Mesendoderm (in vitro differentiated cells): ENCODE results near the gene CNPY3.

Experiments used
- DNase-seq: peaks from one replicate; pipeline ENCODE4 v3.0.0; 2013
- H2AK5ac ChIP-seq: 2 replicates; pipeline ENCODE4 v1.6.1; 2013; ENCODE audit warnings: low read length, inconsistent platforms
- H2BK120ac ChIP-seq: 2 replicates; pipeline ENCODE4 v1.6.1; 2013; ENCODE audit warnings: low read depth, mild to moderate bottlenecking, low read length, moderate library complexity, mixed read lengths
- H2BK15ac ChIP-seq: replicated peaks from 2 replicates; pipeline ENCODE4 v1.6.1; 2013; ENCODE audit warnings: low read depth, mild to moderate bottlenecking, moderate library complexity
- H2BK5ac ChIP-seq: 2 replicates; pipeline ENCODE4 v1.6.1; 2013; ENCODE audit warnings: low read length, inconsistent platforms
- H3K18ac ChIP-seq: 2 replicates; pipeline ENCODE4 v1.6.1; 2013; ENCODE audit warnings: mild to moderate bottlenecking, low read length, mixed read lengths
- H3K23ac ChIP-seq: one replicate; pipeline ENCODE4 v1.6.1; 2013; ENCODE audit warnings: low read length
- H3K27ac ChIP-seq: 2 replicates; pipeline ENCODE4 v1.5.1; 2013; ENCODE audit warnings: low read depth, mild to moderate bottlenecking, inconsistent platforms, low read length, moderate library complexity
- H3K27me3 ChIP-seq: 2 replicates; pipeline ENCODE4 v1.6.1; 2013; ENCODE audit warnings: low read length, control low read depth, mild to moderate bottlenecking, inconsistent platforms; ENCODE audit not compliant: insufficient read depth, poor library complexity
- H3K36me3 ChIP-seq: 2 replicates; pipeline ENCODE4 v1.6.1; 2013; ENCODE audit warnings: low read length, inconsistent platforms; ENCODE audit not compliant: control insufficient read depth, insufficient read depth
- H3K4ac ChIP-seq: one replicate; pipeline ENCODE4 v1.6.1; 2013; ENCODE audit warnings: low read depth, mild to moderate bottlenecking, low read length, moderate library complexity
- H3K4me1 ChIP-seq: 2 replicates; pipeline ENCODE4 v1.6.1; 2013; ENCODE audit warnings: low read depth, low read length, inconsistent platforms; ENCODE audit not compliant: control insufficient read depth
- H3K4me2 ChIP-seq: 2 replicates; pipeline ENCODE4 v1.6.1; 2013; ENCODE audit warnings: low read length
- H3K4me3 ChIP-seq: 2 replicates; pipeline ENCODE4 v1.5.1; 2013; ENCODE audit warnings: mild to moderate bottlenecking, low read length
- H3K56ac ChIP-seq: one replicate; pipeline ENCODE4 v1.6.1; 2013; ENCODE audit warnings: low read length
- H3K79me1 ChIP-seq: 2 replicates; pipeline ENCODE4 v1.6.1; 2013; ENCODE audit warnings: low read length, inconsistent platforms
- H3K79me2 ChIP-seq: 2 replicates; pipeline ENCODE4 v1.6.1; 2013; ENCODE audit warnings: mild to moderate bottlenecking, low read length; ENCODE audit not compliant: control insufficient read depth, insufficient read depth
- H3K9ac ChIP-seq: 2 replicates; pipeline ENCODE4 v1.6.1; 2013; ENCODE audit warnings: low read length, inconsistent platforms
- H4K5ac ChIP-seq: one replicate; pipeline ENCODE4 v1.6.1; 2013; ENCODE audit warnings: low read length
- H4K8ac ChIP-seq: one replicate; pipeline ENCODE4 v1.6.1; 2013; ENCODE audit warnings: low read depth, mild to moderate bottlenecking, control low read depth, low read length, moderate library complexity
- WGBS: extraction: QIAGEN DNeasy Blood & Tissue Kit; methylation state at CpG from one replicate; pipeline ENCODE4 v1.1.7; 2013; ENCODE audit warnings: low lambda C conversion rate, missing lambda C conversion rate; ENCODE audit not compliant: insufficient coverage; ENCODE audit errors: extremely low coverage; 5-methylcytosine and 5-hydroxymethylcytosine counted together

CNPY3 gene

GRCh38 chr6:42962096-42962495 is 32.8 kb downstream of the CNPY3 start:
- Histone ChIP-seq H3K18ac (no peak overlapping the region), H3K4me2 (no peak overlapping the region), H3K27me3 (no peaks in the 10 kb centered on the region), H2AK5ac (no peak overlapping the region), H2BK15ac (no peak overlapping the region), H3K9ac (no peak overlapping the region), H3K79me1 (no peaks in the 10 kb centered on the region), H2BK5ac (no peak overlapping the region), H3K27ac (no peak overlapping the region), H3K79me2 (no peaks in the 10 kb centered on the region), H4K8ac (no peak overlapping the region), H3K4me3 (no peak overlapping the region), H3K4me1 (no peaks in the 10 kb centered on the region), H2BK120ac (no peak overlapping the region), H3K23ac (no peak overlapping the region), H3K56ac (no peak overlapping the region), H3K36me3 (no peaks in the 10 kb centered on the region), H3K4ac (no peak overlapping the region), H4K5ac (no peak overlapping the region)
- no CpG with 5 or more reads among the region's 12 CpGs for WGBS
- no peak for DNase-seq

GRCh38 chr6:42962502-42963178 is 33.4 kb downstream of the CNPY3 start:
- no peak overlapping the region for H4K5ac ChIP-seq
- no peak overlapping the region for H4K8ac ChIP-seq
- DNase-seq, result no peak
- H2AK5ac ChIP-seq, result no peak overlapping the region
- no peak overlapping the region for H3K9ac ChIP-seq
- H3K4ac ChIP-seq, result no peak overlapping the region
- H2BK15ac ChIP-seq, result no peak overlapping the region
- H3K36me3 ChIP-seq, result no peaks in the 10 kb centered on the region
- no peak overlapping the region for H3K4me3 ChIP-seq
- no peak overlapping the region for H3K27ac ChIP-seq
- no peak overlapping the region for H3K56ac ChIP-seq
- H3K79me1 ChIP-seq, result no peaks in the 10 kb centered on the region
- no peaks in the 10 kb centered on the region for H3K79me2 ChIP-seq
- H2BK5ac ChIP-seq, result no peak overlapping the region
- no peak overlapping the region for H3K4me2 ChIP-seq
- no peak overlapping the region for H2BK120ac ChIP-seq
- no CpG with 5 or more reads among the region's 13 CpGs for WGBS
- H3K18ac ChIP-seq, result no peak overlapping the region
- H3K4me1 ChIP-seq, result no peaks in the 10 kb centered on the region
- no peaks in the 10 kb centered on the region for H3K27me3 ChIP-seq
- H3K23ac ChIP-seq, result no peak overlapping the region

GRCh38 chr6:42963179-42963854 is 34.0 kb downstream of the CNPY3 start:
- Histone ChIP-seq H3K36me3 (no peaks in the 10 kb centered on the region), H4K8ac (no peak overlapping the region), H3K4me3 (no peak overlapping the region), H3K4ac (no peak overlapping the region), H3K56ac (no peak overlapping the region), H3K4me1 (no peaks in the 10 kb centered on the region), H3K18ac (no peak overlapping the region), H2BK15ac (no peak overlapping the region), H4K5ac (no peak overlapping the region), H3K23ac (no peak overlapping the region), H3K9ac (no peak overlapping the region), H3K27me3 (no peaks in the 10 kb centered on the region), H2BK120ac (no peak overlapping the region), H3K79me1 (no peaks in the 10 kb centered on the region), H2AK5ac (no peak overlapping the region), H3K79me2 (no peaks in the 10 kb centered on the region), H2BK5ac (no peak overlapping the region), H3K4me2 (no peak overlapping the region), H3K27ac (no peak overlapping the region)
- DNase-seq, result no peak
- WGBS, result no CpG with 5 or more reads among the region's 12 CpGs

- DNase-seq, result peak; percentile 95
Observed at GRCh38 chr6:42963855-42964605, 34.8 kb downstream of the CNPY3 start.

GRCh38 chr6:42966571-42966970 is 37.3 kb downstream of the CNPY3 start:
- no peak overlapping the region for H2BK5ac ChIP-seq
- no peaks in the 10 kb centered on the region for H3K36me3 ChIP-seq
- H2BK120ac ChIP-seq, result no peak overlapping the region
- no peak overlapping the region for H3K23ac ChIP-seq
- H3K4me1 ChIP-seq, result peaks cover 2% of the 10 kb centered on the region
- no peak overlapping the region for H3K4ac ChIP-seq
- no peak overlapping the region for H3K18ac ChIP-seq
- H2AK5ac ChIP-seq, result no peak overlapping the region
- no peak overlapping the region for H3K4me2 ChIP-seq
- H3K79me1 ChIP-seq, result no peaks in the 10 kb centered on the region
- no peaks in the 10 kb centered on the region for H3K79me2 ChIP-seq
- H3K27me3 ChIP-seq, result no peaks in the 10 kb centered on the region
- H3K56ac ChIP-seq, result no peak overlapping the region
- no peak overlapping the region for H3K9ac ChIP-seq
- H4K8ac ChIP-seq, result no peak overlapping the region
- no peak overlapping the region for H4K5ac ChIP-seq
- H3K4me3 ChIP-seq, result no peak overlapping the region
- no CpG with 5 or more reads among the region's 7 CpGs for WGBS
- no peak overlapping the region for H3K27ac ChIP-seq
- DNase-seq, result no peak
- no peak overlapping the region for H2BK15ac ChIP-seq

More at GRCh38 chr6:42963855-42964605, 34.8 kb downstream of the CNPY3 start:
- H4K8ac ChIP-seq, result no peak overlapping the region
- no peak overlapping the region for H3K27ac ChIP-seq
- no peak overlapping the region for H3K4me2 ChIP-seq
- no peak overlapping the region for H2AK5ac ChIP-seq
- no peak overlapping the region for H3K4ac ChIP-seq
- no peak overlapping the region for H3K23ac ChIP-seq
- H3K18ac ChIP-seq, result no peak overlapping the region
- no peak overlapping the region for H3K4me3 ChIP-seq
- H3K36me3 ChIP-seq, result no peaks in the 10 kb centered on the region
- WGBS, result no CpG with 5 or more reads among the region's 9 CpGs
- H3K9ac ChIP-seq, result no peak overlapping the region
- no peak overlapping the region for H2BK5ac ChIP-seq
- no peak overlapping the region for H3K56ac ChIP-seq
- no peak overlapping the region for H2BK15ac ChIP-seq
- no peaks in the 10 kb centered on the region for H3K27me3 ChIP-seq
- H2BK120ac ChIP-seq, result no peak overlapping the region
- H3K79me1 ChIP-seq, result no peaks in the 10 kb centered on the region
- no peaks in the 10 kb centered on the region for H3K4me1 ChIP-seq
- no peak overlapping the region for H4K5ac ChIP-seq
- H3K79me2 ChIP-seq, result no peaks in the 10 kb centered on the region
